HG02610 (cell line): Measurements from ENCODE around the gene AAMP.
A peak's percentile ranks its signal among the peaks of the same experiment; 100 is the strongest.

ENCODE experiments used
- ATAC-seq: cut with Tn5 transposase; IDR thresholded peaks from one replicate; pipeline ENCODE4 v1.9.1; 2021; ENCODE audit warnings: mild to moderate bottlenecking, moderate library complexity; ENCODE audit not compliant: unreplicated experiment

AAMP gene

GRCh38 chr2:218261423-218262236, 8.3 kb downstream of the AAMP start:
- no peak for ATAC-seq

GRCh38 chr2:218260742-218261422, 9.1 kb downstream of the AAMP start, which contains the start of gene GPBAR1:
TSS of gene GPBAR1 (plus strand) at chr2:218261015. CDS start at chr2:218262725, 1,710 bp downstream.
- ATAC-seq, result no peak

- ATAC-seq, result no peak
These were observed 9.8 kb downstream of the AAMP start for GRCh38 chr2:218260166-218260565.

- ATAC-seq, result no peak
These were observed 10.6 kb downstream of the AAMP start for GRCh38 chr2:218259099-218259961.

- ATAC-seq, result peak; percentile 54
These were observed 12.5 kb downstream of the AAMP start for GRCh38 chr2:218257390-218257981.

- ATAC-seq, result no peak
These were observed 13.2 kb downstream of the AAMP start for GRCh38 chr2:218256612-218257350.

- no peak for ATAC-seq
These were observed 14.5 kb downstream of the AAMP start for GRCh38 chr2:218255446-218255845.

GRCh38 chr2:218253232-218253625, 16.7 kb downstream of the AAMP start:
- no peak for ATAC-seq

GRCh38 chr2:218252509-218253231, 17.3 kb downstream of the AAMP start:
- ATAC-seq, result no peak

- no peak for ATAC-seq
These were observed 20.2 kb downstream of the AAMP start for GRCh38 chr2:218249691-218250090.

GRCh38 chr2:218245214-218245613, 24.7 kb downstream of the AAMP start:
- no peak for ATAC-seq

- no peak for ATAC-seq
These were observed 25.3 kb downstream of the AAMP start for GRCh38 chr2:218244665-218245064.

GRCh38 chr2:218244204-218244603, 25.7 kb downstream of the AAMP start:
- ATAC-seq, result no peak

GRCh38 chr2:218238887-218239286, 31.1 kb downstream of the AAMP start:
- ATAC-seq, result no peak

GRCh38 chr2:218236829-218237228, 33.1 kb downstream of the AAMP start:
- ATAC-seq, result no peak

- no peak for ATAC-seq
These were observed 34.9 kb downstream of the AAMP start for GRCh38 chr2:218235017-218235416.

- no peak for ATAC-seq
These were observed 35.4 kb downstream of the AAMP start for GRCh38 chr2:218234521-218234920.

GRCh38 chr2:218233543-218233942, 36.4 kb downstream of the AAMP start:
- no peak for ATAC-seq

- peak; percentile 45 for ATAC-seq
These were observed 39.1 kb downstream of the AAMP start for GRCh38 chr2:218230882-218231281.

GRCh38 chr2:218229851-218230250, 40.1 kb downstream of the AAMP start:
- no peak for ATAC-seq
